ENCODE results near the gene ST6GALNAC5.
"Not testable (repeated sequence)": the region's sequence is repeated elsewhere in the genome, so short reads cannot be mapped to it uniquely, and the experiment has no call there.

The ST6GALNAC5 gene

DNA sequence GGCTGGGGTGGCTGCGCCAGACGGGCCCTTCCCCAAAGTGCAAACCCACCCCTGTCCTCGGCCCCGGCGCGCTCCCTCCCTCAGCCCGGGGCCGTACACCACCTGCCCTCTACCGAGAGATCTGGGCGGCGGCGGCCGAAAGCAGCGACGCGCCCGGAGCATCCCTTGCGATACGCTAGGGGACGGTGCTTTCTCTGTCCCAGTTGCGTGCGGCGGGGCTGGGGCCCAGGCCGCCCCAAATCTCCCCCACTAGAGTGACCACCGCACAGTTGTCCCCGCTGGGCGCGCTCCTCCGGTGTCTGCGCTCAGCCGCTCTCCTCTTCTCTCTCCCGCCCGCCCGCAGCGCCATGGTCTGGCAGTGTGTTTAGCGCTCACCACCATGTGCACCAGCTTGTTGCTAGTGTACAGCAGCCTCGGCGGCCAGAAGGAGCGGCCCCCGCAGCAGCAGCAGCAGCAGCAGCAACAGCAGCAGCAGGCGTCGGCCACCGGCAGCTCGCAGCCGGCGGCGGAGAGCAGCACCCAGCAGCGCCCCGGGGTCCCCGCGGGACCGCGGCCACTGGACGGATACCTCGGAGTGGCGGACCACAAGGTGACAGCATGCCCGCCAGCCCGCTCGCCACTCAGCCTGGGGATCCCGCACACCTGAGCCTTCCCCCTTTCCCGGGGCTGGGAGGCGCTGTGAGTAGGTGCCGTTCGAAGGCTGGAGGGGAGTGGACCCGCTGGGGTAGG is 1.0 kb downstream of the ST6GALNAC5 start:
- FAIRE-seq: no peak

GRCh38 chr1:76868916-76869315 is 1.6 kb downstream of the ST6GALNAC5 start:
- FAIRE-seq: no peak

GRCh38 chr1:76870037-76870436 is 2.8 kb downstream of the ST6GALNAC5 start:
- FAIRE-seq: no peak

DNA sequence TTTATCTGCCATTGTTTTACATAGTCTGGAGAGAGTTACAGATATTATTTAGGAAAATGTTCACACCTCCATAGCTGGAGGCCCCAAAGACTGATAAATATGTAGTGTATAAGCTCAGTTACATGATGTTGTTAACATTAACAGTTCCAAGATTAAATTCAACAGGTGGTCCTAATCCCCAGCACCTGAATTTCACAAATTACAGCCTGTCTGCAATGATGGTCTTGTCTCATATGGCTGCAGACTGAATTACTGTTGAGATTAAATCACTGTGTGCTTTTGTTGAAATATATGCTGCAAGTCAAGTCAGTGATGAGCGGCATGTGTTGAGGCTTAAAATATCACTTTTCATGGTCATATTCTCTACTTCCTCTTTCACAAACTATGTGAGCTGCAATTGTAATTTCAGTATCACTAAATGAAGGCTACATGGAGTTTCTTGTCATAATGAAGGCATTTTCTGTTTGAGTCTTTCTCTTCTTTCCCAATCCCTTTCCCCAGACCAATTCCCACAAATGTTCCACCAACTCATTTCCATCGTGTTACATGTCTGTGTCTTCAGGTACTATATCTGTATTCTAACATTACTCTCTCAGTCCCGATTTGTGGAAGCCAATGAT is 4.2 kb downstream of the ST6GALNAC5 start:
- FAIRE-seq: no peak

DNA sequence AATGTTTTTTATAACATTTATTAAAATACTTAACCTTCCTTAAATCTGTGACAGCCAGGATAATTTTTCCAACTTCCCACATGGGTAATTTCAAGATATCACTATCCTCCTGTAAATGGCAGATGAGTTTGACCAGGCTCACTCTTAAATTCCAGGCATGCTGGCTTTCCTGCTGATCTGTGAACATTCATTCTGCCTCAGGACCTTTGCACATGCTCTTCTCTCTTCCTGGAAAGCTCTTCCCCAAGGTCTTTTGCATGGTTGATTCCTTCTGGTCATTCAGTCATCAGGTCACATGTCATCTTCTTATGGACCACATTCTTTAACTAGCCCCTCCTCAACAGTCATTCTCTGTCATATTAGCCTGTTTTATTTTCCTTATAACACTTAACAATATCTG is 5.7 kb downstream of the ST6GALNAC5 start:
- FAIRE-seq: no peak

DNA sequence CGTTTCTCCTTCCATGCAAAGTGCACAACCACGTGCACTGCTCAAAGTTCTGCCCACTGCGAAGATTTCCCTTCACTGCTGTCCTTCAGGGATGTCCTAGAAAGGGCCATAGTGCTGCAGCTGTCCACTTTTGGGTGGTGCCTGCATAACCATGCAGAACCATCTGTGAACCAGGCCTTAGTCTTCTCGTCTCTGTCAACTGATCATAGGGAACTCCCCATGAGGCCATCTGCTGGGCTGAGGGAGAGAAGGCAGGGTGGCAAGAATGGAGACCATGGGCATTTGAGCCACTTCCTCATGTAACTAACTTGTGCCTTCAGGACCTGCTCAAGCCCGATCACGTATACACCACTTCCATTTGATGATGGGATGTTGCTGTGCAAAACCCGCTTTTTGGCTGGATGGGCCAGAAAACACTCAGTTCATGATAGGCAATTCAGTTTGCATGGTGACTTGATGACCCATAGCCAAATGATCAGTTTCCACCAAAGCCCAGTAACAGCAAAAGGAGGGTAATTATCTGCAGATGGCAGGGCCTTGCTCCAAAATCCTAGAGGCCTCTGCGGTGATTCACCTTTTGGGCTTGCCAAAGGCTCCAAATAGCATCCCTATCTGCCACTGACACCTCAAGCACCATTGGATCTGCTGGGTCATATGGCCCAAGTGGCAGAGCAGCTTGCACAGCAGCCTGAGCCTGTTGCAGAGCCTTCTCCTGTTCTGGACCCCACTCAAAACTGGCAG is 9.5 kb downstream of the ST6GALNAC5 start:
- no peak for FAIRE-seq

DNA sequence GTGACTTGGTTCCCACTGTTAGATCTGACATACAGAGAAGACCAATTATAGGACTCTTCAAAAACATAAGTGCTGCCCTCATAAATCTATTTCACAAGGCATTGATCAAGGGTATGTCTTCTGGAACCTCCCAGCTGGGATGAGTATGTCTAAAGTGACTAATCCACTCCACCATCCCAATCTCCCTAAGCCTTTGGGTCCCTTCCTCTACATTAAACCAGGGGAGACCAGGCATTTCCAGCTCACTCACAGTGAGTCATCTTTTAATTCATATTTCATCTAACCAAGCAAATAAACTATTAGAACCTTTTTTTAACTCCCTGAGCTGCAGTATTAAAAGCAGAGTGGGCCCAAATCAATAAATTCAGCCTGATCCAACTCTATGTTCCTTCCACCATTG is 11.7 kb downstream of the ST6GALNAC5 start:
- FAIRE-seq: not testable (repeated sequence)

DNA sequence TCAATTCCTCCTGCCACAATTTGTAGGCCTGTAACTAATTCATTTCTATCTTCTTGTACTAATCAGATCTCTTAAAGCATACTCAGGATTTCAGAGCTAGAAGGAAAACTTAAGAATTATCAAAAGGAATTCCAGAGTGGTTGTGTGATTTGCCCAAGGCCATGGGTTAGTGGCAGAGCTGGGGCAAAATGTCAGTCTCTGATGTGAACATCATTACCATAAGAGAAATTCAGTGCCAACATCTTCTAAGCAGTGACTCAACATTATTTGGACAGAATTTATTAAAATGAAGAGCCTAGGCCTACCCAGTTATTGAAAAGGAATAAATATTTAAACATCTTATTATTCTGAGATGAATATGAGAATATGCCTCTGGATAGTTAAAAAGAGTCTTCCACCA is 14.5 kb downstream of the ST6GALNAC5 start:
- FAIRE-seq: no peak

- no peak for FAIRE-seq
Measured at GRCh38 chr1:76891931-76892622, 24.8 kb downstream of the ST6GALNAC5 start.

DNA sequence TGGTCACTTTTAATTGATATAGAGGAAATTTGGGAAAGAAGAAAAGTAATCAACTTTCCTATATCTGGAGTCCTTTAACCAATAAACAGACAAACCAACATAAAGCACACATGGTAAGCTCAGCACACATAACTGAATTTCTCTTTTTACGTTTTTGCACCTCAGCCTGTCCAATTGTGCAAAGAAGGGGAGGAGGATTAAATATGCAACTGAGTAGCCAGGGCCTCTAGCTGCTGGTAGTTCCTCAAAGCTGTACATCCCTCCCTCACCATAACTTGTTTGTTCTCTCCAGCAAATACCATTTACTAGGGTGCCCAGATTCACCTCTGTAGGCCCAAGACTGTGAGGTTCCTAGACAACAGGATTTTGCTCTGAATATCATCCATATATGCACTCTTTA is 25.4 kb downstream of the ST6GALNAC5 start:
- no peak for FAIRE-seq

GRCh38 chr1:76901158-76901767 is 34.0 kb downstream of the ST6GALNAC5 start:
- peak; percentile 82 for FAIRE-seq

DNA sequence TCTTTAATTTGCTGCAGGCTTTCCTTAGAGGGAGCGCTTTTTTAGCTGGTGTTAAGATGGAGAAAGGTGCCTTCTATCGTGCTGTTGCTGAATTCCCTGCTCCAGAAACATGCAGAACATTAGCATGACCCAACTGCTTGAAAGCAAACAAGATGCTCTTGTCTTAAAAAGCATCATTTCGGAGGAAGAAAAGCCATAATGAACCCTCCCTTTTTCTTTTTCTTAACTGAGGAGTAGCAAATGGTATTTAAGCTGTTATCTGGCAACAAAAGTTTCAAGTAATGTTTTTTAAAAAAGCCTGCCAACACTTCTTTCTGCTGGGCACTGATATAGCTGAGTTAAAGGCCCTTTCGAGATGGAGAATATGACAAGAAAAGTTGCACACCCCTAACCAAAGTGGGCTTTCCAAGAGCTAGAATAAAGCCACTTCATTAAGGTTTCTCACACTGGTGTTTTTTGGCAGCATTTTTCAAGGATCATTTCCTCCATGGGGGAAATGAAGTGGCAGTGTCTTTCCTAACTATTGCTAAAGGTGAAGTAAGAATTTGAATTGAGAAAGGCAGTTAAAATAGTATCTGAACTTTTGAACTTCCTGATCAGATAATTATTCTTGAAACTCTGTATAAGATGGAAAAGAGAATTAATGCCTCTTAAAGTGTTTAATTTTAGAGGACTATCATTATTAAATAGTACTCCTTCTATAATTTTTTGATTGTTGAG is 38.8 kb downstream of the ST6GALNAC5 start:
- no peak for FAIRE-seq

- no peak for FAIRE-seq
Measured at GRCh38 chr1:76909311-76909710, 42.0 kb downstream of the ST6GALNAC5 start.

- no peak for FAIRE-seq
Measured at GRCh38 chr1:76919085-76919484, 51.8 kb downstream of the ST6GALNAC5 start.

DNA sequence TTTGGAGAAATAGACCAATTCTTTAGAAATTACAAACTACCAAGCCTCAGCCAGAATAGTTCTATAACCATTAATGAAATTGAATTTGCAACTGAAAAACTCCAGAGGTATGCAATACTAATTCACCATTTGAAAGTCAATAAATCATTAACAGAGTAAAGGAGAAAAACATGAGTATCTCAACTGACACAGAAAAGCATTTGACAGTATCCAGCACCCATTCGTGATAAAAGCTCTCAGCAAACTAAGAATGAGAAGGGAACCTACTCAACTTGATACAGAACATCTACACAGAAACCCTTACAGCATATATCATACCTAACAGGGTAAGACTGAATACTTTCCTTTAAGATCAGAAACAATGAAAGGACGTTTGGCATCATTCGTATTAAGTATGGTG is 54.3 kb downstream of the ST6GALNAC5 start:
- peak; percentile 64 for FAIRE-seq

DNA sequence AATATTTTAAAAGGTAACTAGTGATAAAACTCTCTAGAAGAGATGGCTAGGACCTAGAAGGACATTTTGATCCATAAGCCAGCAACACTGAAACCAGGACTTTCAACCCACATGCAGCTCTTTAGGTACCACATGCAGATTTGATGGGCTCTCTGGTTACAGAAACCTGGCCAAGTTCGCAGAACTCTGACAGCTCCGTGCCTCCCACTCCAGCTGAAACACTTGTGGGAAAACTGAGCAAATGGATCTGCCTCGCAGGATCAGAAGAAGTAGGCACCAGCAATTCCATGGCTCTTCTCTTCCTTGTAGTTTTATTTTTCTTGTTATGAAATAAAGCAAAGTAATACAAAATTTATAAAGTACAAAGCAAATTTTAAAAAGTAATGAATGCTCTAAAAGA is 58.5 kb downstream of the ST6GALNAC5 start:
- FAIRE-seq: no peak

DNA sequence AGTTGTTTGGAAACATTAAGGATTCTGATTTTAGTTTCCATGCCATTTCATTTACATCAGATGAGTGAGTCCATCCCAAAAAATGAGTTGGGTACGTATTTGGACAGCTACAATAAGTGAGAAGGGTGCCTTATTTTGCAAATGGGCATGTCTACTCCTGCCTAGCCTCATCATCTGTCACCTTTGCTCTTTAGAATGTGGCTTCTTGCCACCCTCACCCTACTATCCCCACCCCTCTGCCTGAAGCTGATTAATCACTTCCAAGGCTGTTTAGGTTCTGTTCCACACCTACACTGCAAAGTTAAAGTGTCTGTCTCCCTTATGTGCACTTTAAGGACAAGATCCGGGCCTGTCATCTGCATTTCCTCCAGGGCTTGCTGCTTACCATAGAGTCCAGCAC is 61.2 kb downstream of the ST6GALNAC5 start:
- no peak for FAIRE-seq

GRCh38 chr1:76929136-76929535 is 61.9 kb downstream of the ST6GALNAC5 start:
- FAIRE-seq: no peak

DNA sequence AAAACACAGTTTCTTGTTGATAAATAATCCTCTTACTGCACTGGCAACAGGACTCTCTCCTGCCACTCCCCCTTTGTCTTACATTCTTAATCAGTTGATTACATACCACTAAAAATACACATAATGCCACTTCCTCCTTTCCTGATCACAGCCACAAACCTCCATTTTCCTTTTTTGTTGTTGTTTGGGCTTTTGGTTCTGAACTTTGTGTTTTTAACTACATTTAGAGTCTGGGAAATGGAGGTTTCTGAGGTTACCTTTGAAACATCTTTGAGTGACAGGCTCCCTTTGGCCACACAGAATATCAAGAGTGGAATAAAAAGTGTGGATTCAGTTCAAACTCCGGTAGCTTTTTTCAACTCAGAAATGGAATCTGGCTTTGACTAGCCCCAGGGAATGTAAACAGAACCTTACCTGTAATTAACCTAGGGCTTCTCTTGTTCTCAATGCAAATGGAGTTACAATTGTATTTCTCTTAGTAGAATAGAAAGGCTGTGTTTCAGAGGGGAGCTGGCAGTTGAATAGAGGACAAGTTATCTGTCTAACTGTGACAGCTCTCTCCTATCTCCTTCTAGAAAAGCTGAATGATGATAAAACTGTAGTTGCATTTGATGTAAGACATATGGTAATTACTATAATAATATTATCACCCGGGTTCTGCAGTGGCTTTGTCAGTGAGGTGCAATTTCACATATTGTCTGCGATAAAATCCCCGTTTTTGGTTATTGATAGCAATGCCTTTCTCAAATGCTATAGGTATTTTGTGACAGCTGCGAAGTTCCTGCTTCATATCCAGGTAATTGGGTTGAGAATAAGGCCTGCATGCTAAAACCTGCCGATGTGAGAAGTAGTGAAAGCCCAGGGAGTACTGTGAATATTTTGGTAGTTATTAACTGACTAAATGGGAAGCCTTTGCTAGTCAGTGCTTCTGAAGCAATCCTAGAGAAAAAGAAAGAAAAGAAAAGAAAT is 66.9 kb downstream of the ST6GALNAC5 start:
- no peak for FAIRE-seq

DNA sequence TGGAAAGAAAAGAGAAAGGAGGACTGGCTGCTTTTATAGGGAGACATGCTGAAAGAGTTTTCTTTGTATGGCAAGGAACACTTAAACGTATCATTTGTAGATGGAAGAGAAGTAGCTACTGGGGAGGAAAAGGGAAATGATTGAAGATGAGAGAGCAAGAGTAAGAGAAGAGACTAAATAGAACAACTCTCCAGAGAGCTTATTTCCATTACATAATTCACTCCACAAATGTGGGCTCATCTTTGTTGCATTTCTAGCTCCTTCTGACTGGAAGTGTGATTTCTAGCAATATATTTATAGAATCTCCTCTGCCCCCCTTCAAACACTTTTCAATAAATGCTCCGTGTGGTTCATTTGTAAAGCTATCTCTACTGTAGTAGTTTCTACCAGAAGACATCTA is 71.0 kb downstream of the ST6GALNAC5 start:
- no peak for FAIRE-seq

Data from islet of Langerhans (tissue), 1 donor.